NCI-H446 treated with DMSO at 0.1 percent for 48 hours (cell line): ENCODE results near the gene IMPDH1.

Experiments used
- DNase-seq: peaks from one replicate; lab custom pipeline; 2025; lab: John Stamatoyannopoulos, UW

Gene IMPDH1

GRCh38 chr7:128405471-128406313, 4.1 kb downstream of the IMPDH1 start:
- no peak for DNase-seq

- no peak for DNase-seq
Observed at GRCh38 chr7:128404886-128405470, 4.8 kb downstream of the IMPDH1 start.

GRCh38 chr7:128404143-128404681, 5.6 kb downstream of the IMPDH1 start:
- no peak for DNase-seq

GRCh38 chr7:128403676-128404075, 6.1 kb downstream of the IMPDH1 start:
- no peak for DNase-seq

GRCh38 chr7:128402356-128402755, 7.4 kb downstream of the IMPDH1 start:
- no peak for DNase-seq

GRCh38 chr7:128400566-128400965, 9.2 kb downstream of the IMPDH1 start:
- DNase-seq = no peak

- DNase-seq = no peak
Observed at GRCh38 chr7:128399991-128400390, 9.8 kb downstream of the IMPDH1 start.

- DNase-seq = no peak
Observed at GRCh38 chr7:128398841-128399135, 11.0 kb downstream of the IMPDH1 start.

- no peak for DNase-seq
Observed at GRCh38 chr7:128398016-128398840, 11.6 kb downstream of the IMPDH1 start.

GRCh38 chr7:128396357-128396756, 13.4 kb downstream of the IMPDH1 start:
- DNase-seq = no peak

GRCh38 chr7:128395748-128396147, 14.0 kb downstream of the IMPDH1 start:
- no peak for DNase-seq

GRCh38 chr7:128394904-128395496, 14.8 kb downstream of the IMPDH1 start:
- DNase-seq = no peak

- DNase-seq = no peak
Observed at GRCh38 chr7:128393526-128394330, 16.1 kb downstream of the IMPDH1 start.

GRCh38 chr7:128392446-128393327, 17.1 kb downstream of the IMPDH1 start:
- DNase-seq = no peak

GRCh38 chr7:128391805-128392204, 18.0 kb downstream of the IMPDH1 start:
- no peak for DNase-seq

- DNase-seq = no peak
Observed at GRCh38 chr7:128390871-128391565, 18.8 kb downstream of the IMPDH1 start.

- no peak for DNase-seq
Observed at GRCh38 chr7:128389618-128390329, 20.0 kb downstream of the IMPDH1 start.

- DNase-seq = no peak
Observed at GRCh38 chr7:128389085-128389617, 20.6 kb downstream of the IMPDH1 start.

GRCh38 chr7:128388145-128388485, 21.7 kb downstream of the IMPDH1 start:
- no peak for DNase-seq
